Breast epithelium (tissue), 3 donors: ENCODE data around the gene JAKMIP2.

Source experiments
- POLR2A ChIP-seq: fragments of 450-650 bp; IDR thresholded peaks from one replicate; pipeline ENCODE4 v1.6.1; 2016; ENCODE audit warnings: antibody characterized with exemption, mild to moderate bottlenecking, moderate library complexity
- POLR2AphosphoS5 ChIP-seq, 3 donors: sonication (generic); formaldehyde crosslinking; IDR thresholded peaks; one replicate each; pipeline ENCODE4 v1.6.1; 2017; ENCODE audit warnings: antibody characterized with exemption in 3 of 3
- TF ChIP-seq, protein P1 (sequence below), 3 donors: fragments of 450-650 bp; IDR thresholded peaks; one replicate each; pipeline ENCODE4 v1.5.1; 2016 to 2017; ENCODE audit warnings: antibody characterized with exemption in 3 of 3, mild to moderate bottlenecking in 3 of 3, moderate library complexity in 3 of 3

DNA sequence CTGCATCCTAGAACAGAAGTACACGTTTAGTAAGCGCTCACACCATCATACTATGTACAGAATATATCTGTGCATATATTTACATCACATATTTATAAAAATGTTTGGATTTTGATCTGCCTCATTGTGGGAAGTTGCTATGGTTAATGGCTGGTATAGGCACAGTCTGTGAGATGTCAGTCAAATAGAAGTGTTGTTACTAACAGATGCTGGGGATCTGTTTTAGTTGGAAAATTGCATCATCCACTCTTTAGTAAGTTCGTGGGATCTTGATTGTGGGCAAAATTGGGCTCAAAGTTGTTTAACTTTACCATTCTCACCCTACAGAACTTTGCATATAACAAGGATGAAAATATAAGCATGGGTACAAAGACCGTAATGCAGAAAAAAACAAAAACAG lies 196.3 kb downstream of the JAKMIP2 start:
- TF ChIP-seq, protein P1, sequence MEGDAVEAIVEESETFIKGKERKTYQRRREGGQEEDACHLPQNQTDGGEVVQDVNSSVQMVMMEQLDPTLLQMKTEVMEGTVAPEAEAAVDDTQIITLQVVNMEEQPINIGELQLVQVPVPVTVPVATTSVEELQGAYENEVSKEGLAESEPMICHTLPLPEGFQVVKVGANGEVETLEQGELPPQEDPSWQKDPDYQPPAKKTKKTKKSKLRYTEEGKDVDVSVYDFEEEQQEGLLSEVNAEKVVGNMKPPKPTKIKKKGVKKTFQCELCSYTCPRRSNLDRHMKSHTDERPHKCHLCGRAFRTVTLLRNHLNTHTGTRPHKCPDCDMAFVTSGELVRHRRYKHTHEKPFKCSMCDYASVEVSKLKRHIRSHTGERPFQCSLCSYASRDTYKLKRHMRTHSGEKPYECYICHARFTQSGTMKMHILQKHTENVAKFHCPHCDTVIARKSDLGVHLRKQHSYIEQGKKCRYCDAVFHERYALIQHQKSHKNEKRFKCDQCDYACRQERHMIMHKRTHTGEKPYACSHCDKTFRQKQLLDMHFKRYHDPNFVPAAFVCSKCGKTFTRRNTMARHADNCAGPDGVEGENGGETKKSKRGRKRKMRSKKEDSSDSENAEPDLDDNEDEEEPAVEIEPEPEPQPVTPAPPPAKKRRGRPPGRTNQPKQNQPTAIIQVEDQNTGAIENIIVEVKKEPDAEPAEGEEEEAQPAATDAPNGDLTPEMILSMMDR (IDR thresholded peaks at IDR 0.05) = no peak
- TF ChIP-seq POLR2A = no peak
- TF ChIP-seq POLR2AphosphoS5 (IDR thresholded peaks at IDR 0.05) = no peak
